ENCODE data around the gene ZNF791.

DNA sequence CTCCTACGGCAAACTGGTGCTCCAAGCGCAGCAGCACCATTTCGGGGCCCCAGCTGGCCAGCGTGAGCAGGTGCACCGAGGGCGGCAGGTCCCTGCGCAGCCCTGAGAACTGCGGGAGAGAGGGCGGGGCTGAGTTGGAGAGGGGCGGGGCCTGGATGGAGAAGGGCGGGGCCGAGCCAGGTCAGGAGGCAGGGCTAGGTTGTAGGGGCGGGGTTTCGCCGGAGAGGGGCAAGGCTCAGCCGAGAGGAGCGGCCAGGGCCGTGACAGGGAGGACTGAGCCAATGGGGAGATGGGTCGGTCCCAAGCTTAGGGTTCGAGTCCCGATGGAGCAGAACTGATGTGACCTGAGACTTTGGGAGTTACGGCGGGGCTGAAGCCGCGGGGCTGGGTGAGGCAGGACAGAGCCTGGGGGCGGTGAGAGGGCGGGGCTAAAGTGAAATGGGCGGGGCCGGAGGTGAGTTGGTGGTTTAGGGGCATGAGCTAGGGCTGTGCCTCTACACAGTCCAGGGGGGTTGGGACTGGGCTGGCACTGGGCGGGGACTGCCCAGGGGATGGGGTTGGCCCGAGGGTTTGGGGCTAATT is 36.9 kb downstream of the ZNF791 start:
- TF ChIP-seq ZFX (IDR thresholded peaks at IDR 0.05), result no peak
- TF ChIP-seq, protein P1, sequence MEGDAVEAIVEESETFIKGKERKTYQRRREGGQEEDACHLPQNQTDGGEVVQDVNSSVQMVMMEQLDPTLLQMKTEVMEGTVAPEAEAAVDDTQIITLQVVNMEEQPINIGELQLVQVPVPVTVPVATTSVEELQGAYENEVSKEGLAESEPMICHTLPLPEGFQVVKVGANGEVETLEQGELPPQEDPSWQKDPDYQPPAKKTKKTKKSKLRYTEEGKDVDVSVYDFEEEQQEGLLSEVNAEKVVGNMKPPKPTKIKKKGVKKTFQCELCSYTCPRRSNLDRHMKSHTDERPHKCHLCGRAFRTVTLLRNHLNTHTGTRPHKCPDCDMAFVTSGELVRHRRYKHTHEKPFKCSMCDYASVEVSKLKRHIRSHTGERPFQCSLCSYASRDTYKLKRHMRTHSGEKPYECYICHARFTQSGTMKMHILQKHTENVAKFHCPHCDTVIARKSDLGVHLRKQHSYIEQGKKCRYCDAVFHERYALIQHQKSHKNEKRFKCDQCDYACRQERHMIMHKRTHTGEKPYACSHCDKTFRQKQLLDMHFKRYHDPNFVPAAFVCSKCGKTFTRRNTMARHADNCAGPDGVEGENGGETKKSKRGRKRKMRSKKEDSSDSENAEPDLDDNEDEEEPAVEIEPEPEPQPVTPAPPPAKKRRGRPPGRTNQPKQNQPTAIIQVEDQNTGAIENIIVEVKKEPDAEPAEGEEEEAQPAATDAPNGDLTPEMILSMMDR (conservative IDR thresholded peaks at IDR 0.05), result no peak
